Uterus (tissue), 2 donors: ENCODE data around the gene IPO13.

Source experiments
- POLR2A ChIP-seq, 2 donors: fragments of 450-650 bp; IDR thresholded peaks; one replicate each; pipeline ENCODE4 v1.6.1; 2016; ENCODE audit warnings: antibody characterized with exemption in 2 of 2, mild to moderate bottlenecking in 1 of 2, moderate library complexity in 1 of 2
- TF ChIP-seq, protein P1 (sequence below), 4 experiments: fragments of 200-600 bp in 2 of 4; fragments of 450-650 bp in 2 of 4; sonication (generic) in 2 of 4; IDR thresholded peaks; one replicate each; pipeline ENCODE4 v1.5.1; 2016 to 2019; ENCODE audit warnings: antibody characterized with exemption in 4 of 4, mild to moderate bottlenecking in 2 of 4, moderate library complexity in 1 of 4

DNA sequence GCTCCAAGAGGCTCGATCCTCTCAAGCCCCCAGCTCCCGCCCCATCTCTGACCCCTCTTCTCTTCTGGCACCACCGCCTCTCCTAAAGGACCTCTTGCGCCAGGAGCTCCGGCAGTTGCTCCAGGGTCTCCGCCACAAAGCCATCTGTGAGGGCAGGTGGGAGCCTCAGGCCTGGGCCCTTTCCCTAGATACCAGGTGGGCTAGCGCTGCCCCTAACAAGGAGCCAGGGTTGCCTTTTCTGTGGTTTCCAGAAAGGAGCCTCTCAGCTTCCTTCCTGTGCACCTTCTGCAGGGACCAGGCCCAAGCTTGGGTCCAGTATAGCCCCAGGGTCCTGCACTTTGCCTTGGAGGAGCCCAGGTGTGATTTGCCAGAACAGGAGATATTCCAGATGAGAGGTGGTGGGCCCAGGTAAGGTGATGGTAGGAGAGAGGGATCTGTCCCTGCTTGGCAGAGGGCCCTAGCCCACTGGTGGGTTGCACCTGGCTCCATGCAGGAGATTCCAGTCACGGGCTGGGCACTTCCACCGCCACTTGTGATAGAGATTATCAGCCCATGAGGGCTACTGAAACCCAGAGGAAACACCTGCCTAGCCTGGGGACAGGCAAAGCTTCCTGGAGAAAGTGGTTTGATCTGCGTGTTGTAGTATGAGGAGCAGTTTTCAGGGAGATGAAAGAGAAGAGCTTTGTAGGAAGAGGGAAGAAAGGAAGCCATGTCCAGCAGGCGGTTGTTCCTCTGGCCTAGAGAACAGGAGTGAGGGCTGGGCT is 45.7 kb downstream of the IPO13 start:
- TF ChIP-seq, protein P1, sequence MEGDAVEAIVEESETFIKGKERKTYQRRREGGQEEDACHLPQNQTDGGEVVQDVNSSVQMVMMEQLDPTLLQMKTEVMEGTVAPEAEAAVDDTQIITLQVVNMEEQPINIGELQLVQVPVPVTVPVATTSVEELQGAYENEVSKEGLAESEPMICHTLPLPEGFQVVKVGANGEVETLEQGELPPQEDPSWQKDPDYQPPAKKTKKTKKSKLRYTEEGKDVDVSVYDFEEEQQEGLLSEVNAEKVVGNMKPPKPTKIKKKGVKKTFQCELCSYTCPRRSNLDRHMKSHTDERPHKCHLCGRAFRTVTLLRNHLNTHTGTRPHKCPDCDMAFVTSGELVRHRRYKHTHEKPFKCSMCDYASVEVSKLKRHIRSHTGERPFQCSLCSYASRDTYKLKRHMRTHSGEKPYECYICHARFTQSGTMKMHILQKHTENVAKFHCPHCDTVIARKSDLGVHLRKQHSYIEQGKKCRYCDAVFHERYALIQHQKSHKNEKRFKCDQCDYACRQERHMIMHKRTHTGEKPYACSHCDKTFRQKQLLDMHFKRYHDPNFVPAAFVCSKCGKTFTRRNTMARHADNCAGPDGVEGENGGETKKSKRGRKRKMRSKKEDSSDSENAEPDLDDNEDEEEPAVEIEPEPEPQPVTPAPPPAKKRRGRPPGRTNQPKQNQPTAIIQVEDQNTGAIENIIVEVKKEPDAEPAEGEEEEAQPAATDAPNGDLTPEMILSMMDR (IDR thresholded peaks at IDR 0.05), result no peak
- TF ChIP-seq POLR2A (IDR thresholded peaks at IDR 0.05), result no peak
